H9 (cell line): ENCODE measurements around the gene MBP. TPM values are rescaled to one million over a fixed set of nuclear protein-coding genes. Genes with fewer than 3 reads are reported as not detected.
A peak's percentile ranks its signal among the peaks of the same experiment; 100 is the strongest.

Experiments
- DNase-seq: peaks from one replicate; pipeline ENCODE4 v3.0.0-alpha.2; 2017
- H2AFZ ChIP-seq: one replicate; pipeline ENCODE4 v1.6.1; 2013; ENCODE audit warnings: mild to moderate bottlenecking, low read length, control low read depth, moderate library complexity
- H2AK5ac ChIP-seq: 2 replicates; pipeline ENCODE4 v1.6.1; 2013; ENCODE audit warnings: low read length, control low read depth, mixed read lengths; ENCODE audit not compliant: insufficient read length
- H2BK120ac ChIP-seq: one replicate; pipeline ENCODE4 v1.6.1; 2013; ENCODE audit warnings: low read depth, mild to moderate bottlenecking, low read length, control low read depth, inconsistent platforms; ENCODE audit not compliant: poor library complexity, severe bottlenecking
- H2BK12ac ChIP-seq: 2 replicates; pipeline ENCODE4 v1.6.1; 2013; ENCODE audit warnings: low read length, control low read depth, mixed read lengths, low read depth; ENCODE audit not compliant: insufficient read length
- H2BK15ac ChIP-seq: 2 replicates; pipeline ENCODE4 v1.6.1; 2013; ENCODE audit warnings: low read depth, low read length, control low read depth
- H2BK20ac ChIP-seq: one replicate; pipeline ENCODE4 v1.6.1; 2013; ENCODE audit warnings: low read depth, mild to moderate bottlenecking, low read length, control low read depth, inconsistent platforms; ENCODE audit not compliant: poor library complexity, severe bottlenecking
- H2BK5ac ChIP-seq: 2 replicates; pipeline ENCODE4 v1.6.1; 2013; ENCODE audit warnings: low read length, control low read depth, mixed read lengths; ENCODE audit not compliant: insufficient read length
- H3K14ac ChIP-seq: 2 replicates; pipeline ENCODE4 v1.6.1; 2013; ENCODE audit warnings: low read length, control low read depth; ENCODE audit not compliant: insufficient read depth
- H3K18ac ChIP-seq: 2 replicates; pipeline ENCODE4 v1.6.1; 2013; ENCODE audit warnings: low read depth, mild to moderate bottlenecking, mixed read lengths, low read length, control low read depth; ENCODE audit not compliant: insufficient read length
- H3K23ac ChIP-seq: 2 replicates; pipeline ENCODE4 v1.6.1; 2013; ENCODE audit warnings: low read length, control low read depth, mixed read lengths, low read depth; ENCODE audit not compliant: insufficient read length
- H3K23me2 ChIP-seq: 2 replicates; pipeline ENCODE4 v1.6.1; 2013; ENCODE audit warnings: low read depth, mild to moderate bottlenecking, mixed read lengths, low read length, control low read depth; ENCODE audit not compliant: insufficient read length, poor library complexity, severe bottlenecking
- H3K27ac ChIP-seq: 2 replicates; pipeline ENCODE4 v1.5.1; 2013; ENCODE audit warnings: low read length, control low read depth, mixed read lengths, low read depth; ENCODE audit not compliant: insufficient read length
- H3K27me3 ChIP-seq: 2 replicates; pipeline ENCODE4 v1.6.1; 2013; ENCODE audit warnings: low read length, control low read depth, inconsistent platforms; ENCODE audit not compliant: insufficient read depth
- H3K4ac ChIP-seq: 2 replicates; pipeline ENCODE4 v1.6.1; 2013; ENCODE audit warnings: low read depth, mild to moderate bottlenecking, control low read depth, inconsistent platforms, low read length, moderate library complexity
- H3K4me1 ChIP-seq: 2 replicates; pipeline ENCODE4 v1.6.1; 2013; ENCODE audit warnings: low read length, control low read depth, inconsistent platforms; ENCODE audit not compliant: insufficient read depth
- H3K4me2 ChIP-seq: 2 replicates; pipeline ENCODE4 v1.6.1; 2013; ENCODE audit warnings: low read length, control low read depth, mixed read lengths; ENCODE audit not compliant: insufficient read length, insufficient read depth
- H3K56ac ChIP-seq: 2 replicates; pipeline ENCODE4 v1.6.1; 2013; ENCODE audit warnings: low read depth, mild to moderate bottlenecking, mixed read lengths, low read length, control low read depth; ENCODE audit not compliant: insufficient read length
- H3K79me1 ChIP-seq: 2 replicates; pipeline ENCODE4 v1.6.1; 2013; ENCODE audit warnings: low read depth, mild to moderate bottlenecking, moderate library complexity, low read length, control low read depth, inconsistent platforms; ENCODE audit not compliant: insufficient read depth, poor library complexity, severe bottlenecking
- H3K79me2 ChIP-seq: 2 replicates; pipeline ENCODE4 v1.6.1; 2013; ENCODE audit warnings: low read length, control low read depth, inconsistent platforms; ENCODE audit not compliant: insufficient read depth
- H3K9ac ChIP-seq: 2 replicates; pipeline ENCODE4 v1.6.1; 2013; ENCODE audit warnings: low read length, control low read depth, mixed read lengths; ENCODE audit not compliant: insufficient read length; ENCODE audit errors: extremely low read depth
- H3K9me3 ChIP-seq: one replicate; pipeline ENCODE4 v1.6.1; 2013; ENCODE audit warnings: low read depth, low read length, inconsistent platforms; ENCODE audit not compliant: control insufficient read depth
- H3T11ph ChIP-seq: one replicate; pipeline ENCODE4 v1.6.1; 2013; ENCODE audit warnings: mild to moderate bottlenecking, low read length, control low read depth, inconsistent platforms
- H4K20me1 ChIP-seq: one replicate; pipeline ENCODE4 v1.6.1; 2013; ENCODE audit not compliant: control insufficient read depth, insufficient read length, insufficient read depth
- H4K5ac ChIP-seq: 2 replicates; pipeline ENCODE4 v1.6.1; 2013; ENCODE audit warnings: low read depth, mild to moderate bottlenecking, mixed read lengths, low read length, control low read depth; ENCODE audit not compliant: insufficient read length
- H4K8ac ChIP-seq: replicated peaks from 2 replicates; pipeline ENCODE4 v1.6.1; 2013; ENCODE audit warnings: low read length, control low read depth, mixed read lengths, low read depth; ENCODE audit not compliant: insufficient read length
- H4K91ac ChIP-seq: 2 replicates; pipeline ENCODE4 v1.6.1; 2013; ENCODE audit warnings: low read depth, mild to moderate bottlenecking, moderate library complexity, mixed read lengths, low read length, control low read depth; ENCODE audit not compliant: insufficient read length
- H3K27ac Mint-ChIP-seq, 3 experiments: 2 replicates in 2 of 3; 3 replicates in 1 of 3; pipeline ENCODE4 v1.8.0; 2020 to 2021; ENCODE audit warnings: mixed read lengths in 3 of 3, mild to moderate bottlenecking in 1 of 3, moderate library complexity in 1 of 3
- H3K27me3 Mint-ChIP-seq: 2 replicates; pipeline ENCODE4 v1.8.0; 2021; ENCODE audit warnings: low read depth, mild to moderate bottlenecking, moderate library complexity, mixed read lengths
- H3K36me3 Mint-ChIP-seq, 3 experiments: 2 replicates in 2 of 3; 3 replicates in 1 of 3; pipeline ENCODE4 v1.8.0; 2020 to 2021; ENCODE audit warnings: low read depth in 3 of 3, mixed read lengths in 3 of 3; ENCODE audit not compliant: insufficient read depth in 1 of 3
- H3K4me1 Mint-ChIP-seq, 2 experiments: 2 replicates each; pipeline ENCODE4 v1.8.0; 2020; ENCODE audit warnings: mixed read lengths in 2 of 2
- H3K4me3 Mint-ChIP-seq, 2 experiments: 2 replicates in 1 of 2; 3 replicates in 1 of 2; pipeline ENCODE4 v1.8.0; 2020 to 2021; ENCODE audit warnings: mild to moderate bottlenecking in 2 of 2, mixed read lengths in 2 of 2, moderate library complexity in 1 of 2
- H3K9me3 Mint-ChIP-seq, 2 experiments: 2 replicates in 1 of 2; 3 replicates in 1 of 2; pipeline ENCODE4 v1.8.0; 2020; ENCODE audit warnings: mild to moderate bottlenecking in 2 of 2, mixed read lengths in 2 of 2, moderate library complexity in 1 of 2
- WGBS: extraction: QIAGEN DNeasy Blood & Tissue Kit; methylation state at CpG from one replicate; pipeline ENCODE4 v1.1.7; 2013; ENCODE audit warnings: missing lambda C conversion rate, low lambda C conversion rate, mixed read lengths; ENCODE audit not compliant: insufficient read length; ENCODE audit errors: extremely low coverage; 5-methylcytosine and 5-hydroxymethylcytosine counted together
- total RNA-seq: library from RNA; stranded (reverse); gene quantifications from 2 replicates; pipeline ENCODE4 v1.2.1, GENCODE V29; 2021
- TF ChIP-seq, protein P1 (sequence below): fragments of 200-600 bp; sonication (generic); conservative IDR thresholded peaks from 3 replicates; pipeline ENCODE4 v1.8.0; 2021; ENCODE audit warnings: antibody characterized with exemption, mild to moderate bottlenecking

Gene MBP
- total RNA-seq, 1 experiment from 2014 or later = 8.6 TPM

GRCh38 chr18:76975577-76976110 is 156.9 kb downstream of the MBP start:
- no peaks in the 10 kb centered on the region for H3K27me3 ChIP-seq
- H2AFZ ChIP-seq = no peak overlapping the region
- H3K9ac ChIP-seq = no peak overlapping the region
- no peak overlapping the region for H3K23ac ChIP-seq
- no peak overlapping the region for H3T11ph ChIP-seq
- Mint-ChIP-seq H3K27me3 (no peaks in the 10 kb centered on the region), H3K9me3 (peaks cover 0 to 3% of the 10 kb centered on the region in 2 experiments; a peak in 1 of 5 replicates), H3K27ac (peak overlapping the region in 2 of 3 experiments; percentile 19 to 34; a peak in 4 of 7 replicates), H3K4me3 (no peak overlapping the region), H3K36me3 (peaks cover 4 to 9% (median 4%) of the 10 kb centered on the region in 3 experiments; a peak in 5 of 7 replicates), H3K4me1 (peaks cover 35 to 44% of the 10 kb centered on the region in 2 experiments)
- H3K9me3 ChIP-seq = no peaks in the 10 kb centered on the region
- H3K4ac ChIP-seq = no peak overlapping the region
- DNase-seq = no peak
- no peaks in the 10 kb centered on the region for H3K23me2 ChIP-seq
- H2AK5ac ChIP-seq = no peak overlapping the region
- no peak overlapping the region for H2BK20ac ChIP-seq
- H2BK5ac ChIP-seq = no peak overlapping the region
- no peaks in the 10 kb centered on the region for H3K79me2 ChIP-seq
- H3K18ac ChIP-seq = no peak overlapping the region
- no peak overlapping the region for H4K5ac ChIP-seq
- H4K8ac ChIP-seq = no peak overlapping the region
- H3K4me1 ChIP-seq = peaks cover 4% of the 10 kb centered on the region
- H2BK12ac ChIP-seq = no peak overlapping the region
- H3K56ac ChIP-seq = no peak overlapping the region
- no CpG with 5 or more reads among the region's 14 CpGs for WGBS
- H3K14ac ChIP-seq = no peak overlapping the region
- H4K20me1 ChIP-seq = no peaks in the 10 kb centered on the region
- H3K4me2 ChIP-seq = no peak overlapping the region
- no peaks in the 10 kb centered on the region for H3K79me1 ChIP-seq
- H3K27ac ChIP-seq = no peak overlapping the region
- TF ChIP-seq, protein P1, sequence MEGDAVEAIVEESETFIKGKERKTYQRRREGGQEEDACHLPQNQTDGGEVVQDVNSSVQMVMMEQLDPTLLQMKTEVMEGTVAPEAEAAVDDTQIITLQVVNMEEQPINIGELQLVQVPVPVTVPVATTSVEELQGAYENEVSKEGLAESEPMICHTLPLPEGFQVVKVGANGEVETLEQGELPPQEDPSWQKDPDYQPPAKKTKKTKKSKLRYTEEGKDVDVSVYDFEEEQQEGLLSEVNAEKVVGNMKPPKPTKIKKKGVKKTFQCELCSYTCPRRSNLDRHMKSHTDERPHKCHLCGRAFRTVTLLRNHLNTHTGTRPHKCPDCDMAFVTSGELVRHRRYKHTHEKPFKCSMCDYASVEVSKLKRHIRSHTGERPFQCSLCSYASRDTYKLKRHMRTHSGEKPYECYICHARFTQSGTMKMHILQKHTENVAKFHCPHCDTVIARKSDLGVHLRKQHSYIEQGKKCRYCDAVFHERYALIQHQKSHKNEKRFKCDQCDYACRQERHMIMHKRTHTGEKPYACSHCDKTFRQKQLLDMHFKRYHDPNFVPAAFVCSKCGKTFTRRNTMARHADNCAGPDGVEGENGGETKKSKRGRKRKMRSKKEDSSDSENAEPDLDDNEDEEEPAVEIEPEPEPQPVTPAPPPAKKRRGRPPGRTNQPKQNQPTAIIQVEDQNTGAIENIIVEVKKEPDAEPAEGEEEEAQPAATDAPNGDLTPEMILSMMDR = no peak
- H4K91ac ChIP-seq = no peak overlapping the region
- H2BK15ac ChIP-seq = no peak overlapping the region
- no peak overlapping the region for H2BK120ac ChIP-seq
